ENCODE results near the gene TAS2R20. TPM values are rescaled to one million over a fixed set of nuclear protein-coding genes. Genes with fewer than 3 reads are reported as not detected.

Gene TAS2R20
- total and polyA plus RNA-seq, 2 experiments from 2014 or later = 3.9 TPM; not detected in 1

- no peak for TF ChIP-seq ZNF462 (CRISPR knock-in tag; IDR thresholded peaks at IDR 0.05)
- no peak for TF ChIP-seq ETS1 (IDR thresholded peaks at IDR 0.05)
- TF ChIP-seq ZNF331 (CRISPR knock-in tag; IDR thresholded peaks at IDR 0.05; ENCODE audit: low read depth) = no peak
Observed at GRCh38 chr12:10967409-10967808, 30.7 kb downstream of the TAS2R20 start (continued).

- H3K27ac Mint-ChIP-seq = no peak overlapping the region
- Histone ChIP-seq H3K9me2 (ENCODE audit: insufficient read depth) (0 out of 2 replicates have a peak, but pooled peaks cover 3% of the 10 kb centered on the region), H2AFZ (no peak overlapping the region), H3K4me2 (no peak overlapping the region), H3K36me3 (ENCODE audit: insufficient read depth) (no peaks in the 10 kb centered on the region), H3K27ac (ENCODE audit: low read depth) (no peak overlapping the region), H3F3A (replicated peaks; ENCODE audit: low read depth) (no peaks in the 10 kb centered on the region), H3K4me3 (no peak overlapping the region), H3K27me3 (ENCODE audit: insufficient read depth) (no peaks in the 10 kb centered on the region), H4K20me1 (replicated peaks; ENCODE audit: insufficient read depth) (no peaks in the 10 kb centered on the region), H3K79me2 (replicated peaks; ENCODE audit: insufficient read depth) (no peaks in the 10 kb centered on the region), H3K4me1 (ENCODE audit: insufficient read depth) (no peaks in the 10 kb centered on the region)
- TF ChIP-seq EZH2 (IDR thresholded peaks at IDR 0.05; ENCODE audit: low read depth, unreplicated experiment) = no peak
- no peak for TF ChIP-seq ETS1 (IDR thresholded peaks at IDR 0.05)
- TF ChIP-seq ZNF331 (CRISPR knock-in tag; IDR thresholded peaks at IDR 0.05; ENCODE audit: low read depth) = no peak
- TF ChIP-seq POLR2AphosphoS5 (IDR thresholded peaks at IDR 0.05; ENCODE audit: low read depth) = no peak
- no peak for TF ChIP-seq CREB1 (CRISPR knock-in tag; IDR thresholded peaks at IDR 0.05; ENCODE audit: low read depth)
- peaks cover 5% of the 10 kb centered on the region; the same call in 2 of the 3 replicates for H3K36me3 Mint-ChIP-seq (ENCODE audit: low read depth)
- peaks cover 4% of the 10 kb centered on the region; the same call in 1 of the 3 replicates for H3K9me3 Mint-ChIP-seq
- H3K4me3 Mint-ChIP-seq = no peak overlapping the region
- no peak for ATAC-seq
- H3K4me1 Mint-ChIP-seq = no peaks in the 10 kb centered on the region
- H3K27me3 Mint-ChIP-seq (ENCODE audit: insufficient read depth, low read depth, poor library complexity) = peaks cover 1% of the 10 kb centered on the region
- DNase-seq (ENCODE audit: low spot score) = no peak
Observed at GRCh38 chr12:10966314-10966713, 31.8 kb downstream of the TAS2R20 start.
